Right atrium auricular region (tissue), 2 donors: ENCODE measurements around the gene FRAS1. TPM values are rescaled to one million over a fixed set of nuclear protein-coding genes. Genes with fewer than 3 reads are reported as not detected.

Source experiments
- DNase-seq: peaks from one replicate; pipeline ENCODE4 v3.0.0-alpha.2; 2019; ENCODE audit warnings: low spot score
- H3K27ac ChIP-seq, 2 donors: fragments of 200-600 bp; sonication (generic); 1 replicate in 1 of 2; 2 replicates in 1 of 2; pipeline ENCODE4 v1.5.1; 2016 to 2019
- H3K27me3 ChIP-seq, 2 donors: fragments of 200-600 bp; sonication (generic); one replicate each; pipeline versions ENCODE4 v1.5.1 to v1.6.0; 2017 to 2019
- H3K36me3 ChIP-seq: fragments of 200-600 bp; sonication (generic); one replicate; pipeline ENCODE4 v1.5.1; 2016
- H3K4me1 ChIP-seq, 2 donors: fragments of 200-600 bp; sonication (generic); one replicate each; pipeline versions ENCODE4 v1.5.1 to v1.6.0; 2017 to 2019
- H3K4me3 ChIP-seq, 2 donors: fragments of 200-600 bp; sonication (generic); 1 replicate in 1 of 2; 2 replicates in 1 of 2; pipeline ENCODE4 v1.5.1; 2017 to 2019; ENCODE audit warnings: mild to moderate bottlenecking in 1 of 2, moderate library complexity in 1 of 2
- H3K9me3 ChIP-seq, 2 donors: fragments of 200-600 bp; sonication (generic); one replicate each; pipeline ENCODE4 v1.5.1; 2019
- total RNA-seq, 2 donors: library from RNA; depleted of rRNA; stranded (reverse); fragments of >200 nt; gene quantifications; one replicate each; pipeline ENCODE4 v1.1.0, GENCODE V29; 2016
- TF ChIP-seq, protein P1 (sequence below), 2 donors: fragments of 200-600 bp; sonication (generic); IDR thresholded peaks; one replicate each; pipeline ENCODE4 v1.5.1; 2019; ENCODE audit warnings: antibody characterized with exemption in 2 of 2

FRAS1 gene
- total RNA-seq, 2 donors from 2014 or later: 5.8 to 12.9 TPM

GRCh38 chr4:78225236-78225635 lies 168.1 kb downstream of the FRAS1 start:
- no peak overlapping the region for H3K27ac ChIP-seq
- no peak for DNase-seq
- no peaks in the 10 kb centered on the region for H3K36me3 ChIP-seq
- no peaks in the 10 kb centered on the region for H3K27me3 ChIP-seq
- H3K4me3 ChIP-seq: no peak overlapping the region
- H3K4me1 ChIP-seq: no peaks in the 10 kb centered on the region
- TF ChIP-seq, protein P1, sequence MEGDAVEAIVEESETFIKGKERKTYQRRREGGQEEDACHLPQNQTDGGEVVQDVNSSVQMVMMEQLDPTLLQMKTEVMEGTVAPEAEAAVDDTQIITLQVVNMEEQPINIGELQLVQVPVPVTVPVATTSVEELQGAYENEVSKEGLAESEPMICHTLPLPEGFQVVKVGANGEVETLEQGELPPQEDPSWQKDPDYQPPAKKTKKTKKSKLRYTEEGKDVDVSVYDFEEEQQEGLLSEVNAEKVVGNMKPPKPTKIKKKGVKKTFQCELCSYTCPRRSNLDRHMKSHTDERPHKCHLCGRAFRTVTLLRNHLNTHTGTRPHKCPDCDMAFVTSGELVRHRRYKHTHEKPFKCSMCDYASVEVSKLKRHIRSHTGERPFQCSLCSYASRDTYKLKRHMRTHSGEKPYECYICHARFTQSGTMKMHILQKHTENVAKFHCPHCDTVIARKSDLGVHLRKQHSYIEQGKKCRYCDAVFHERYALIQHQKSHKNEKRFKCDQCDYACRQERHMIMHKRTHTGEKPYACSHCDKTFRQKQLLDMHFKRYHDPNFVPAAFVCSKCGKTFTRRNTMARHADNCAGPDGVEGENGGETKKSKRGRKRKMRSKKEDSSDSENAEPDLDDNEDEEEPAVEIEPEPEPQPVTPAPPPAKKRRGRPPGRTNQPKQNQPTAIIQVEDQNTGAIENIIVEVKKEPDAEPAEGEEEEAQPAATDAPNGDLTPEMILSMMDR (IDR thresholded peaks at IDR 0.05): no peak
- H3K9me3 ChIP-seq: peaks cover 0 to 7% of the 10 kb centered on the region in 2 donors

GRCh38 chr4:78226279-78226678 lies 169.2 kb downstream of the FRAS1 start:
- Histone ChIP-seq H3K27ac (no peak overlapping the region), H3K36me3 (no peaks in the 10 kb centered on the region), H3K4me1 (no peaks in the 10 kb centered on the region), H3K9me3 (peaks cover 0 to 7% of the 10 kb centered on the region in 2 donors), H3K27me3 (no peaks in the 10 kb centered on the region), H3K4me3 (no peak overlapping the region)
- TF ChIP-seq, protein P1 (IDR thresholded peaks at IDR 0.05): no peak
- no peak for DNase-seq

DNA sequence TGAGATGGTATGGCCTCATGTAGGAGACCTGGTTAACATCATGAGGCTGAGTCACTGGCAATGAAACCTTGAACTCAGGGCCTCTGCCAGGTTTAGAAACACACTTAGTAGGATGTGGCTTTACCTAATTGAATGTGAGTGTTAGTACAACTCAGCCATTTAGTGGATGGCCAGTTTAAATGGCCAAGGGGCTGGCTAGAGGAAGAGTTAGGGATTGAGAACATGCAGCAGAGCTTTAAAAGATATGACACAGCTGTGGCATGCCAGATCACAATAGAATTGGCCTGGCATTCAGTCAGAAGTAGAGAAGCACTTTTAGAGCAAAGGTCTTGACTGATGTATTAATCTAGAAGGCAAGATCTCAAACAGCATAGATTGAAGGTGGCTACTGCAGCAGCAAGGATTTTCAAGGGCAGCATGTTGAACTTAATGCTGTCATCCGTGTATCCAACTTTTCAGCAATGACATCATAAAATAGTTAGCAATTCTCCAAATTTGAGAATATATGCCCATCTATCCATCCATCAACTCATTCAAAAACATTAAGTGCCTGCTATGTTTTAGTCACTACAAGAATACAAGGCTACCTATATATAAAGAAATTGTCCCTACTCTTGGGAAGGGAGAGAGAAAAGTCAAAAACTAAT lies 170.4 kb downstream of the FRAS1 start:
- DNase-seq: no peak
- Histone ChIP-seq H3K4me1 (no peaks in the 10 kb centered on the region), H3K36me3 (no peaks in the 10 kb centered on the region), H3K9me3 (peaks cover 0 to 7% of the 10 kb centered on the region in 2 donors), H3K27ac (no peak overlapping the region), H3K27me3 (no peaks in the 10 kb centered on the region), H3K4me3 (no peak overlapping the region)
- TF ChIP-seq, protein P1 (IDR thresholded peaks at IDR 0.05): no peak

DNA sequence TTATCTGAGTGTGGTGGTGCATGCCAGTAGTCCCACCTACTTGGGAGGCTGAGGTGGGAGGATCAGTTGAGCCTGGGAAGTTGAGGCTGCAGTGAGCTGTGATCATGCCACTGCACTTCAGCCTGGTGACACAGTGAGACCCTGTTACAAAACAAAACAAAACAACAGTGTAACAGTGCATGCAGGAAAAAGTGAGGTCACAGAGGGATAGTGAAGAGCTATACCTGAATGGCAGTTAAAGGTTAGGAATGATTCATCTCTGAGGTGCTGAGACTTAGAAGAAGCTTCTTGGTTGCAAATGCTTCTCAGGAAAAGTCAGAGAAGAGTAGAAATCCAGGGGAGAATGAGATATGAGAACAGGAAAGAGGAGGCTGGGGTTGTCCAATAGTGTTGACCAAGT lies 178.7 kb downstream of the FRAS1 start:
- H3K27me3 ChIP-seq: no peaks in the 10 kb centered on the region
- TF ChIP-seq, protein P1 (IDR thresholded peaks at IDR 0.05): no peak
- H3K4me3 ChIP-seq: no peak overlapping the region
- H3K27ac ChIP-seq: no peak overlapping the region
- H3K4me1 ChIP-seq: no peaks in the 10 kb centered on the region
- DNase-seq: no peak
- no peaks in the 10 kb centered on the region for H3K9me3 ChIP-seq
- no peaks in the 10 kb centered on the region for H3K36me3 ChIP-seq

DNA sequence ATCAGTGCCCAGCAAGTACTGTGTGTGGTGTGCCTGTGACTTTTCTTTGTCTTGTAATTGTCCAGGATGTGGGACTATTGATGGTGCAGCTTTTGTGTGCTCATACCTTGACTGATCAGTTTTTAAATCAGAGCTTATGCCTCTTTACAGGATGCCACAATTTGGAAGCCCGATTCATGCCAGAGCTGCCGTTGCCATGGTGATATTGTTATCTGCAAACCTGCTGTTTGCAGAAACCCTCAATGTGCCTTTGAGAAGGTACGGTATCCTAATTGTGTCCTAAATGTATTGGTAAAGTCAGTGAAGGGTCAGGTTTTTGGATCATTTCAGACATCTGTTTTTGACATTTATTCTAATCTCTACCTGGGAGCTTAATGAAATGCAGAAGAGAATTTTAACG lies 180.2 kb downstream of the FRAS1 start:
- H3K27ac ChIP-seq: no peak overlapping the region
- H3K36me3 ChIP-seq: no peaks in the 10 kb centered on the region
- H3K9me3 ChIP-seq: no peaks in the 10 kb centered on the region
- H3K27me3 ChIP-seq: no peaks in the 10 kb centered on the region
- DNase-seq: no peak
- no peaks in the 10 kb centered on the region for H3K4me1 ChIP-seq
- TF ChIP-seq, protein P1 (IDR thresholded peaks at IDR 0.05): no peak
- no peak overlapping the region for H3K4me3 ChIP-seq

DNA sequence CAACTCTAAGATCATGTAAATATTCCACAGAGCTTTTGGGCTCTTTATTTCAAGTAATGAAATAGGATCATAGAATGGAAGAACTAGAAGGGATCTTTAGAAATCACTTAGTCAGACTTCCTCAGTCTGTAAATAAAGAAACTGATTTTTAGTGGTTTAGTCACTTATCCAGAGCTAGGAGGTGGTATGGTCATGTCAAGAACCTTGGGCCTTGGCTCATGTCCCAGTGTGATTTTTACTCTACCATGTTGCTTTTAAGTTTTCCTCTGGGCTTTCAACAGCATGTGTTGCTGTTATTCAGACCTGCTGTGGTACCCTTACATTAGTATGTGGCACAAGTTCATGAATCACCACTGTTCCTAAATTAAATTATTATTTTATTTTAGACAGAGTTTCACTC lies 184.9 kb downstream of the FRAS1 start:
- Histone ChIP-seq H3K27me3 (no peaks in the 10 kb centered on the region), H3K27ac (no peak overlapping the region), H3K4me1 (no peaks in the 10 kb centered on the region), H3K9me3 (no peaks in the 10 kb centered on the region), H3K4me3 (no peak overlapping the region), H3K36me3 (no peaks in the 10 kb centered on the region)
- TF ChIP-seq, protein P1 (IDR thresholded peaks at IDR 0.05): no peak
- DNase-seq: no peak
